Activated CD4-positive, alpha-beta T cell treated with anti-CD3 and anti-CD28 coated beads, Interleukin-2, amount 50 U/mL, for 4 hours (primary cell): ENCODE measurements around the gene ITPK1.

ENCODE experiments used
- DNase-seq, 2 experiments: peaks; one replicate each; pipeline ENCODE4 v3.0.0-alpha.2; 2020

ITPK1 gene

GRCh38 chr14:92945544-92945943 is 170.2 kb downstream of the ITPK1 start:
- no peak for DNase-seq

- no peak for DNase-seq
These were observed 170.7 kb downstream of the ITPK1 start for GRCh38 chr14:92944976-92945375.

- no peak for DNase-seq
These were observed 171.7 kb downstream of the ITPK1 start for GRCh38 chr14:92943855-92944570.

GRCh38 chr14:92942976-92943710 is 172.6 kb downstream of the ITPK1 start:
- DNase-seq, result no peak

GRCh38 chr14:92942576-92942975 is 173.1 kb downstream of the ITPK1 start:
- DNase-seq, result no peak

GRCh38 chr14:92942136-92942535 is 173.6 kb downstream of the ITPK1 start:
- no peak for DNase-seq

- DNase-seq, result no peak
These were observed 174.2 kb downstream of the ITPK1 start for GRCh38 chr14:92941531-92941930.

GRCh38 chr14:92940543-92940942 is 175.2 kb downstream of the ITPK1 start:
- DNase-seq, result no peak

GRCh38 chr14:92939699-92940098 is 176.0 kb downstream of the ITPK1 start:
- DNase-seq, result no peak

GRCh38 chr14:92938890-92939671 is 176.6 kb downstream of the ITPK1 start:
- no peak for DNase-seq

GRCh38 chr14:92938235-92938875 is 177.4 kb downstream of the ITPK1 start:
- no peak for DNase-seq

GRCh38 chr14:92937051-92937937 is 178.4 kb downstream of the ITPK1 start:
- DNase-seq, result no peak

GRCh38 chr14:92936085-92936484 is 179.6 kb downstream of the ITPK1 start:
- DNase-seq, result no peak

GRCh38 chr14:92935446-92935845 is 180.3 kb downstream of the ITPK1 start:
- no peak for DNase-seq

- DNase-seq, result no peak
These were observed 181.3 kb downstream of the ITPK1 start for GRCh38 chr14:92934196-92935085.

- DNase-seq, result no peak
These were observed 182.2 kb downstream of the ITPK1 start for GRCh38 chr14:92933481-92933880.

GRCh38 chr14:92932448-92933395 is 183.0 kb downstream of the ITPK1 start:
- no peak for DNase-seq

GRCh38 chr14:92931681-92932447 is 183.9 kb downstream of the ITPK1 start:
- no peak for DNase-seq
